ENCODE measurements around the gene HDAC3. TPM values are rescaled to one million over a fixed set of nuclear protein-coding genes. Genes with fewer than 3 reads are reported as not detected.
A peak's percentile ranks its signal among the peaks of the same experiment; 100 is the strongest.

The HDAC3 gene
- total RNA-seq, 2 experiments from 2014 or later, result 94.8 to 98.3 TPM

GRCh38 chr5:141662028-141662427 lies 25.4 kb upstream of the HDAC3 start:
- TF ChIP-seq, protein P1, sequence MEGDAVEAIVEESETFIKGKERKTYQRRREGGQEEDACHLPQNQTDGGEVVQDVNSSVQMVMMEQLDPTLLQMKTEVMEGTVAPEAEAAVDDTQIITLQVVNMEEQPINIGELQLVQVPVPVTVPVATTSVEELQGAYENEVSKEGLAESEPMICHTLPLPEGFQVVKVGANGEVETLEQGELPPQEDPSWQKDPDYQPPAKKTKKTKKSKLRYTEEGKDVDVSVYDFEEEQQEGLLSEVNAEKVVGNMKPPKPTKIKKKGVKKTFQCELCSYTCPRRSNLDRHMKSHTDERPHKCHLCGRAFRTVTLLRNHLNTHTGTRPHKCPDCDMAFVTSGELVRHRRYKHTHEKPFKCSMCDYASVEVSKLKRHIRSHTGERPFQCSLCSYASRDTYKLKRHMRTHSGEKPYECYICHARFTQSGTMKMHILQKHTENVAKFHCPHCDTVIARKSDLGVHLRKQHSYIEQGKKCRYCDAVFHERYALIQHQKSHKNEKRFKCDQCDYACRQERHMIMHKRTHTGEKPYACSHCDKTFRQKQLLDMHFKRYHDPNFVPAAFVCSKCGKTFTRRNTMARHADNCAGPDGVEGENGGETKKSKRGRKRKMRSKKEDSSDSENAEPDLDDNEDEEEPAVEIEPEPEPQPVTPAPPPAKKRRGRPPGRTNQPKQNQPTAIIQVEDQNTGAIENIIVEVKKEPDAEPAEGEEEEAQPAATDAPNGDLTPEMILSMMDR (IDR thresholded peaks at IDR 0.05), result no peak
- Mint-ChIP-seq H3K27me3 (no peaks in the 10 kb centered on the region), H3K36me3 (ENCODE audit: low read depth) (no peaks in the 10 kb centered on the region), H3K27ac (no peak overlapping the region), H3K9me3 (no peaks in the 10 kb centered on the region), H3K4me3 (no peak overlapping the region), H3K4me1 (ENCODE audit: low read depth) (peaks cover 6% of the 10 kb centered on the region)
- ATAC-seq, result no peak
- intact Hi-C loops (cut with micrococcal nuclease), result no loop called here
- DNase-seq, result no peak
- ChIA-PET CTCF (interaction anchor here (1.2 to 9.5 kb wide), 6 partner anchors 30 to 217 kb away, joined by 3 to 93 read pairs (median 4); no protein-coding TSS in a partner anchor), POLR2A (no interaction called here)

- Mint-ChIP-seq H3K4me1 (ENCODE audit: low read depth) (peaks cover 10% of the 10 kb centered on the region), H3K27ac (no peak overlapping the region), H3K4me3 (no peak overlapping the region), H3K36me3 (ENCODE audit: low read depth) (no peaks in the 10 kb centered on the region), H3K9me3 (no peaks in the 10 kb centered on the region), H3K27me3 (no peaks in the 10 kb centered on the region)
- intact Hi-C loops (cut with micrococcal nuclease), result no loop called here
- ATAC-seq (peak; percentile 84), DNase-seq (peak; percentile 55)
- ChIA-PET CTCF (interaction anchor here (0.9 to 2.3 kb wide), 8 partner anchors 9 to 303 kb away, joined by 3 to 8 read pairs (median 3); no protein-coding TSS in a partner anchor), POLR2A (no interaction called here)
- TF ChIP-seq, protein P1 (IDR thresholded peaks at IDR 0.05), result no peak
These were observed 21.4 kb upstream of the HDAC3 start for GRCh38 chr5:141657937-141658545.

GRCh38 chr5:141657404-141657803 lies 20.8 kb upstream of the HDAC3 start:
- DNase-seq, result no peak
- TF ChIP-seq, protein P1 (IDR thresholded peaks at IDR 0.05), result no peak
- no peak overlapping the region for H3K4me3 Mint-ChIP-seq
- intact Hi-C loops (cut with micrococcal nuclease), result no loop called here
- no peaks in the 10 kb centered on the region for H3K9me3 Mint-ChIP-seq
- ChIA-PET POLR2A (interaction anchor here (0.8 kb wide), 1 partner anchor 12 kb away, joined by 3 read pairs; no protein-coding TSS in a partner anchor), CTCF (interaction anchor here (1.0 to 1.2 kb wide), 4 partner anchors 8 to 65 kb away, joined by 3 to 5 read pairs (median 3); no protein-coding TSS in a partner anchor)
- no peak overlapping the region for H3K27ac Mint-ChIP-seq
- ATAC-seq, result no peak
- no peaks in the 10 kb centered on the region for H3K27me3 Mint-ChIP-seq
- no peaks in the 10 kb centered on the region for H3K36me3 Mint-ChIP-seq (ENCODE audit: low read depth)
- peaks cover 13% of the 10 kb centered on the region for H3K4me1 Mint-ChIP-seq (ENCODE audit: low read depth)

DNA sequence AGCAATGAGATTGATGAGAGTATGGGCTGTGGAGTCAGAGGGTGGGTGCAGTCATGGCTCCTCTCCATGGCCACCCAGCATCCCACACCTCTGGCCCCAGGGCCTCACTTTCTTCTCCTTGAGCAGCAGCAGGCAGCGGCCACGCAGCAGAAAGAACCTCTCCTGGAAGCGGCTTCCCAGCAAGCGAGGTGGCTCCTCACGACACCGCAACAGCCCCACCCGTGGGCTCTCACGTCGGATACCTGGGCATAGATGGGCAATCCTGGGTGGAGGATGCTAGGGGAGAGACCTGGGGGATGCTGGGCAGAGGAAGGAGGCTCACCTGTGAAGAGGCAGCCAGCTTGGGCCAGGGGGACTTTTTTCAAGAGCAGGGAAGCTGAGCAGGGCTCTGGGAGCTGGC lies 19.7 kb upstream of the HDAC3 start:
- Mint-ChIP-seq H3K36me3 (ENCODE audit: low read depth) (no peaks in the 10 kb centered on the region), H3K27ac (no peak overlapping the region), H3K4me3 (no peak overlapping the region), H3K4me1 (ENCODE audit: low read depth) (peaks cover 21% of the 10 kb centered on the region), H3K27me3 (no peaks in the 10 kb centered on the region), H3K9me3 (no peaks in the 10 kb centered on the region)
- ATAC-seq (no peak), DNase-seq (no peak)
- TF ChIP-seq, protein P1 (IDR thresholded peaks at IDR 0.05), result no peak
- ChIA-PET CTCF (interaction anchor here (1.0 to 1.7 kb wide), 2 partner anchors 9 to 64 kb away, joined by 3 to 5 read pairs; no protein-coding TSS in a partner anchor), POLR2A (interaction anchor here (0.9 kb wide), 1 partner anchor 143 kb away, joined by 3 read pairs; no protein-coding TSS in a partner anchor)
- intact Hi-C loops (cut with micrococcal nuclease), result no loop called here

DNA sequence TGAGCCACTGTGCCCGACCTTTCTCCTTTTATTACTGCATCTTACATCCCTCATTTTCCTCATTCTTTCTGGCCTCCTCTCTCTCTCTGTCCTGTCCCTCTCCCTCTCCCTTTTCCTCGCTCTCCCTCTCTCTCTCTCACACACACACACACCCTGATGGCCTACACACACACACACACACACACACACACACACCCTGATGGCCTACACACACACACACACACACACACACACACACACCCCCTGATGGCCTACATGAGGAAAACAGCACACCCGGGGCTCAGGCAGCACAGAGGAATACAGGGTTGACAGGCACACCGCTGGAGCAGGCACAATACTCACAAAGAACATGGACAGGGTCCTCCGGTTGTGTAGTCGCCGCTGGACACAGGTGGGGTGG lies 18.4 kb upstream of the HDAC3 start:
- TF ChIP-seq, protein P1 (IDR thresholded peaks at IDR 0.05), result no peak
- intact Hi-C loops (cut with micrococcal nuclease), result no loop called here
- ChIA-PET POLR2A (interaction anchor here (1.6 kb wide), 1 partner anchor 26 kb away, joined by 4 read pairs; no protein-coding TSS in a partner anchor), CTCF (interaction anchor here (1.1 to 1.7 kb wide), 2 partner anchors 10 to 63 kb away, joined by 4 to 5 read pairs; no protein-coding TSS in a partner anchor)
- H3K4me1 Mint-ChIP-seq (ENCODE audit: low read depth), result peaks cover 30% of the 10 kb centered on the region
- DNase-seq (no peak), ATAC-seq (no peak)
- no peaks in the 10 kb centered on the region for H3K9me3 Mint-ChIP-seq
- H3K36me3 Mint-ChIP-seq (ENCODE audit: low read depth), result no peaks in the 10 kb centered on the region
- no peak overlapping the region for H3K27ac Mint-ChIP-seq
- no peak overlapping the region for H3K4me3 Mint-ChIP-seq
- no peaks in the 10 kb centered on the region for H3K27me3 Mint-ChIP-seq

Measured in activated CD8-positive, alpha-beta T cell treated with anti-CD3 and anti-CD28 coated beads for 36 hours (primary cell).